ENCODE measurements around the gene SCN11A. TPM values are rescaled to one million over a fixed set of nuclear protein-coding genes. Genes with fewer than 3 reads are reported as not detected.
A peak's percentile ranks its signal among the peaks of the same experiment; 100 is the strongest.

Gene SCN11A
- total and polyA plus RNA-seq, 9 of the 15 experiments (the other 6 are each of a cell fraction or from before 2014, with no cell fraction given): 0.01 to 0.05 (median 0.04) TPM; not detected in 6

GRCh38 chr3:39021465-39022285, 30.1 kb downstream of the SCN11A start (continued):
- TF ChIP-seq ZBTB8A (IDR thresholded peaks at IDR 0.05; ENCODE audit: partially characterized antibody) (no peak), SP1 (CRISPR knock-in tag; IDR thresholded peaks at IDR 0.05) (no peak), RB1 (IDR thresholded peaks at IDR 0.05; ENCODE audit: low read depth) (no peak), SP2 (IDR thresholded peaks at IDR 0.05; ENCODE audit: extremely low read depth, low read depth, low read length, poor library complexity, severe bottlenecking) (no peak), FOSL1 (tag; conservative IDR thresholded peaks at IDR 0.05) (0 out of 2 replicates have a peak, but pooled peaks have one; percentile 19), BRD9 (IDR thresholded peaks at IDR 0.05; ENCODE audit: low read depth, partially characterized antibody) (no peak), MLX (CRISPR knock-in tag; conservative IDR thresholded peaks at IDR 0.05) (no peak), SPI1 (IDR thresholded peaks at IDR 0.05; ENCODE audit: borderline replicate concordance, low read depth, low read length) (no peak), NFIC (IDR thresholded peaks at IDR 0.05) (no peak), E4F1 (CRISPR knock-in tag; IDR thresholded peaks at IDR 0.05; ENCODE audit: borderline replicate concordance) (no peak), POU5F1 (IDR thresholded peaks at IDR 0.05; ENCODE audit: borderline replicate concordance, low read depth, low read length, partially characterized antibody) (no peak), TEAD4 (IDR thresholded peaks at IDR 0.05; ENCODE audit: low read length) (peak; percentile 37; the same call in 1 of the 2 replicates), TEAD4 (CRISPR knock-in tag; IDR thresholded peaks at IDR 0.05; ENCODE audit: borderline replicate concordance) (no peak), ARID3B (CRISPR knock-in tag; IDR thresholded peaks at IDR 0.05; ENCODE audit: borderline replicate concordance) (no peak), IRF9 (tag; IDR thresholded peaks at IDR 0.05) (no peak), RBM15 (IDR thresholded peaks at IDR 0.05; ENCODE audit: insufficient read depth, low read length) (no peak), HIVEP1 (CRISPR knock-in tag; IDR thresholded peaks at IDR 0.05) (0 out of 2 replicates have a peak, but pooled peaks have one; percentile 45), SETDB1 (IDR thresholded peaks at IDR 0.05; ENCODE audit: low read length) (no peak), XRCC4 (IDR thresholded peaks at IDR 0.05; ENCODE audit: extremely low read depth, insufficient read depth, insufficient read length) (no peak), MBD2 (IDR thresholded peaks at IDR 0.05; ENCODE audit: borderline replicate concordance, low read depth) (no peak)
